ENCODE measurements around the gene LRRC41. TPM values are rescaled to one million over a fixed set of nuclear protein-coding genes. Genes with fewer than 3 reads are reported as not detected.
"Not testable (repeated sequence)": the region's sequence is repeated elsewhere in the genome, so short reads cannot be mapped to it uniquely, and the experiment has no call there.

The LRRC41 gene
- total and polyA plus RNA-seq, 2 donors (not counting 1 experiment from before 2014, with no cell fraction given), result 55.3 to 89.0 TPM

DNA sequence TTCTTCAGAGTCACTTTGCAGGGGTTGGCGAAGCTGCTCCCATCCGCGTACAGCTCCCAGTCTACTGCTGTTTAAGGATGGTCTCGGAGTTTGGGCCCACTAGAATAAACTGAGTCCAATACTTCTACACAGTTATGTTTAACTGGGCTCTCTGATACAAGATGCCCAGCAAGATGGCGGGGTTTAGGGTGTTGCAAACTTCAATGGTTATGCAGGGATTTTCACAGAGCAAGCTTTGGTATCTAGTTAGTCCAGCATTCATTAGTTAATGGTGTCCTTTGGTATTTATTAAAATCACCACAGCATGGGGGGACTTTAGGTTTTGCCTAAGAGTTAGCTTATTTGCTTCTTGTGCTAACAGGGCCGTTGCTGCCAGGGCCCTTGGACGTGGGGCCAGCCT lies 24.8 kb upstream of the LRRC41 start:
- H3K9ac ChIP-seq (ENCODE audit: insufficient read depth, low read length); H3K4me3 ChIP-seq (replicated peaks in 1 of 4; ENCODE audit: control extremely low read depth in 1 of 4, insufficient read depth in 1 of 4, low read depth in 3 of 4, low read length in 4 of 4); H3K4me2 ChIP-seq (ENCODE audit: extremely low read depth, insufficient read depth, low read length); DNase-seq (ENCODE audit: low read depth in 2 of 2); H3K4me1 ChIP-seq (ENCODE audit: control insufficient read depth, extremely low read depth, insufficient read depth, low read length); H2AFZ ChIP-seq (ENCODE audit: low read length); H3K27ac ChIP-seq (ENCODE audit: insufficient read depth, low read length); H4K20me1 ChIP-seq (ENCODE audit: control insufficient read depth, extremely low read depth, insufficient read depth, low read length); H3K27me3 ChIP-seq (ENCODE audit: control insufficient read depth, insufficient read depth, low read length); H3K36me3 ChIP-seq (ENCODE audit: control insufficient read depth, insufficient read depth, low read length); H3K9me3 ChIP-seq (ENCODE audit: control insufficient read depth, insufficient read depth, low read depth, low read length); H3K79me2 ChIP-seq (ENCODE audit: control insufficient read depth, insufficient read depth, low read length): not testable (repeated sequence)

DNA sequence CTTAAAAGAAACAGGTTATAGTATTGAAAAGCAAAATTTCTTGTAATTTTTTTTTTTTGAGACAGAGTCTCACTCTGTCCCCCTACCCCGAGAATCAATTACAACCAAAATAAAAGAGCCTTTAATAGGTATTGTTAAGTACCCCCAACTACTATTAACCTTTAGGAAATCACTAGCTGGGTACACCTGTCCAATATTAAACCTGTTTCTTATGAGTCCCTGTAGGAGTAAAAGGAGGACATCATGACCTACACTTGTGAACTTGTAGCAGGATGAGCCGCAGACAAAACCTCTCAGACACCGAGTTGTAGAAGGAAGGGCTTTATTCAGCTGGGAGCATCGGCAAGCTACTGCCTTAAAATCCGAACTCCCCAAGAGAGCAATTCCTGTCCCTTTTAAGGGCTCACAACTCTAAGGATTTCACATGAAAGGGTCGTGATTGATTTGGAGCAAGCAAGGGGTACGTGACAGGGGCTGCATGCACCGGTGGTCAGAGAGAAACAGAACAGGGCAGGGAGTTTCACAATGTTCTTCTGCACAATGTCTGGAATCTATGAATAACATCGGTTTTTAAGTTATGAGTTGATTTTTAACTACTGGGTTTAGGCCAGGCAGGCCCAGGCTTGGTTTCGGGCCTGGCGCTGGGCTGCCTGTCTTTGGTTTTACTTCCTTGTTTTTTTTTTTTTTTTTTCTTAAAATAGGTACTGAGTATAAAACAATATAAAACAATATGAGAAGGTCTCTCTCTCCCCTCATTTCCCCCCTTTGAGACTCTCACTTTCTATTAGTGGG lies 22.1 kb upstream of the LRRC41 start:
- H3K27ac ChIP-seq (ENCODE audit: insufficient read depth, low read length); H3K4me2 ChIP-seq (ENCODE audit: extremely low read depth, insufficient read depth, low read length); H4K20me1 ChIP-seq (ENCODE audit: control insufficient read depth, extremely low read depth, insufficient read depth, low read length); H3K4me1 ChIP-seq (ENCODE audit: control insufficient read depth, extremely low read depth, insufficient read depth, low read length); H3K9ac ChIP-seq (ENCODE audit: insufficient read depth, low read length); H3K4me3 ChIP-seq (replicated peaks in 1 of 4; ENCODE audit: control extremely low read depth in 1 of 4, insufficient read depth in 1 of 4, low read depth in 3 of 4, low read length in 4 of 4); H2AFZ ChIP-seq (ENCODE audit: low read length); H3K9me3 ChIP-seq (ENCODE audit: control insufficient read depth, insufficient read depth, low read depth, low read length); H3K36me3 ChIP-seq (ENCODE audit: control insufficient read depth, insufficient read depth, low read length); H3K79me2 ChIP-seq (ENCODE audit: control insufficient read depth, insufficient read depth, low read length); DNase-seq (ENCODE audit: low read depth in 2 of 2); H3K27me3 ChIP-seq (ENCODE audit: control insufficient read depth, insufficient read depth, low read length): not testable (repeated sequence)

DNA sequence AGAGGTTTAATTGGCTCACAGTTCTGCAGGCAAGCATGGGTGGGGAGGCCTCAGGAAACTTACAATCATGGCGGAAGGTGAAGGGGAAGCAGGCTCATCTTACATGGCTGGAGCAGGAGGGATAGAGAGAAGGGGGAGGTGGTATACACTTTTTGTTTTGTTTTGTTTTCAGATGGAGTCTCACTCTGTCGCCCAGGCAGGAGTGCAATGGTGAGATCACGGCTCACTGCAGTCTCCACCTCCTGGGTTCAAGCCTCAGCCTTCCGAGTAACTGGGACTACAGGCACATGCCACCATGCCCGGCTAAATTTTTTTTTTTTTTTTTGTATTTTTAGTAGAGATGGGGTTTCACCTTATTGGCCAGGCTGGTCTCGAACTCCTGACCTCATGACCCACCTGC lies 18.8 kb upstream of the LRRC41 start:
- H3K9ac ChIP-seq (ENCODE audit: insufficient read depth, low read length); H3K4me2 ChIP-seq (ENCODE audit: extremely low read depth, insufficient read depth, low read length); H3K79me2 ChIP-seq (ENCODE audit: control insufficient read depth, insufficient read depth, low read length); H3K4me3 ChIP-seq (replicated peaks in 1 of 4; ENCODE audit: control extremely low read depth in 1 of 4, insufficient read depth in 1 of 4, low read depth in 3 of 4, low read length in 4 of 4); H3K4me1 ChIP-seq (ENCODE audit: control insufficient read depth, extremely low read depth, insufficient read depth, low read length); H4K20me1 ChIP-seq (ENCODE audit: control insufficient read depth, extremely low read depth, insufficient read depth, low read length); H3K27ac ChIP-seq (ENCODE audit: insufficient read depth, low read length); DNase-seq (ENCODE audit: low read depth in 2 of 2); H3K36me3 ChIP-seq (ENCODE audit: control insufficient read depth, insufficient read depth, low read length); H3K27me3 ChIP-seq (ENCODE audit: control insufficient read depth, insufficient read depth, low read length); H3K9me3 ChIP-seq (ENCODE audit: control insufficient read depth, insufficient read depth, low read depth, low read length); H2AFZ ChIP-seq (ENCODE audit: low read length): not testable (repeated sequence)

DNA sequence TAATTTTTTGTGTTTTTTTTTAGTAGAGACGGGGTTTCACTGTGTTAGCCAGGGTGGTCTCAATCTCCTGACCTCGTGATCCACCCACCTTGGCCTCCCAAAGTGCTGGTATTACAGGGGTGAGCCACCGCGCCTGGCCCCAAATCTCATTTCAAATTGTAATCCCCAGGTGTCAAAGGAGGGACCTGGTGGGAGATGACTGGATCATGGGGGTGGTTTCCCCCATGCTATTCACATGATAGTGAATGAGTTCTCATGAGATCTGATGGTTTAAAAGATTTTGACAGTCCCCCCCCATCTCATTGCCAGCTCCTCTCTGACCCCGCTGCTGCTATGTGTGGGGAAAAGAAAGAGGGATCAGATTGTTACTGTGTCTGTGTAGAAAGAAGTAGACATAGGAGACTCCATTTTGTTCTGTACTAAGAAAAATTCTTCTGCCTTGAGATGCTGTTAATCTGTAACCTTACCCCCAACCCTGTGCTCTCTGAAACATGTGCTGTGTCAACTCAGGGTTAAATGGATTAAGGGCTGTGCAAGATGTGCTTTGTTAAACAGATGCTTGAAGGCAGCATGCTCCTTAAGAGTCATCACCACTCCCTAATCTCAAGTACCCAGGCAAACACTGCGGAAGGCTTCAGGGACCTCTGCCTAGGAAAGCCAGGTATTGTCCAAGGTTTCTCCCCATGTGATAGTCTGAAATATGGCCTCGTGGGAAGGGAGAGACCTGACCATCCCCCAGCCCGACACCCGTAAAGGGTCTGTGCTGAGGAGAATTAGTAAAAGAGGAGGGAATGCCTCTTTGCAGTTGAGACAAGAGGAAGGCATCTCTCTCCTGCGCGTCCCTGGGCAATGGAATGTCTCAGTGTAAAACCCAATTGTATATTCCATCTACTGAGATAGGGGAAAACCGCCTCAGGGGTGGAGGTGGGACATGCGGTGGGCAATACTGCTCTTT lies 16.8 kb upstream of the LRRC41 start:
- not testable (repeated sequence) for H3K9ac ChIP-seq (ENCODE audit: insufficient read depth, low read length)

DNA sequence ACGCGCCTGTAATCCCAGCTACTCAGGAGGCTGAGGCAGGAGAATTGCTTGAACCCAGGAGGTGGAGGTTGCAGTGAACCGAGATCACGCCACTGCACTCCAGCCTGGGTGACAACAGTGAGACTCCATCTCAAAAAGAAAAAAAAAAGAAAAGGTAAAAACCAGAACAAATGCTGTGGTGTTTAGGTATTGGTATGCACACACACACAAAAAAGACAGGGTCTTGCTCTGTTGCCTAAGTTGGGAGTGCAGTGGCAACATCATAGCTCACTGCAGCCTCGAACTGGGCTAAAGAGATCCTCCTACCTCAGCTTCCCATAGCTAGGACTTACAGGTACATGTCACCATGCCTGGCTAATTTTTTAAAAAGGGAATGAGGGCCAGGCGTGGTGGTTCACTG lies 15.9 kb upstream of the LRRC41 start:
- not testable (repeated sequence) for H3K27me3 ChIP-seq (ENCODE audit: control insufficient read depth, insufficient read depth, low read length); H3K36me3 ChIP-seq (ENCODE audit: control insufficient read depth, insufficient read depth, low read length); H3K27ac ChIP-seq (ENCODE audit: insufficient read depth, low read length); H3K4me2 ChIP-seq (ENCODE audit: extremely low read depth, insufficient read depth, low read length); H3K79me2 ChIP-seq (ENCODE audit: control insufficient read depth, insufficient read depth, low read length); H4K20me1 ChIP-seq (ENCODE audit: control insufficient read depth, extremely low read depth, insufficient read depth, low read length); H3K9me3 ChIP-seq (ENCODE audit: control insufficient read depth, insufficient read depth, low read depth, low read length); H2AFZ ChIP-seq (ENCODE audit: low read length); DNase-seq (ENCODE audit: low read depth in 2 of 2); H3K4me1 ChIP-seq (ENCODE audit: control insufficient read depth, extremely low read depth, insufficient read depth, low read length); H3K9ac ChIP-seq (ENCODE audit: insufficient read depth, low read length); H3K4me3 ChIP-seq (replicated peaks in 1 of 4; ENCODE audit: control extremely low read depth in 1 of 4, insufficient read depth in 1 of 4, low read depth in 3 of 4, low read length in 4 of 4)

More for the DNA sequence above, 16.8 kb upstream of the LRRC41 start:
- not testable (repeated sequence) for H3K27ac ChIP-seq (ENCODE audit: insufficient read depth, low read length); H3K4me1 ChIP-seq (ENCODE audit: control insufficient read depth, extremely low read depth, insufficient read depth, low read length); H3K4me2 ChIP-seq (ENCODE audit: extremely low read depth, insufficient read depth, low read length); H3K9me3 ChIP-seq (ENCODE audit: control insufficient read depth, insufficient read depth, low read depth, low read length); H3K79me2 ChIP-seq (ENCODE audit: control insufficient read depth, insufficient read depth, low read length); H3K27me3 ChIP-seq (ENCODE audit: control insufficient read depth, insufficient read depth, low read length); H3K4me3 ChIP-seq (replicated peaks in 1 of 4; ENCODE audit: control extremely low read depth in 1 of 4, insufficient read depth in 1 of 4, low read depth in 3 of 4, low read length in 4 of 4); H3K36me3 ChIP-seq (ENCODE audit: control insufficient read depth, insufficient read depth, low read length); H2AFZ ChIP-seq (ENCODE audit: low read length); DNase-seq (ENCODE audit: low read depth in 2 of 2); H4K20me1 ChIP-seq (ENCODE audit: control insufficient read depth, extremely low read depth, insufficient read depth, low read length)
